Glutamatergic neuron (in vitro differentiated cells): ENCODE results near the gene GATD1. TPM values are rescaled to one million over a fixed set of nuclear protein-coding genes. Genes with fewer than 3 reads are reported as not detected.

Experiments used
- DNase-seq: peaks from one replicate; pipeline ENCODE4 v3.0.0; 2022
- H3K27ac Mint-ChIP-seq: one replicate; pipeline ENCODE4 v1.8.0; 2020; ENCODE audit warnings: mild to moderate bottlenecking, mixed read lengths, inconsistent platforms; ENCODE audit not compliant: unreplicated experiment
- H3K27me3 Mint-ChIP-seq: one replicate; pipeline ENCODE4 v1.8.0; 2020; ENCODE audit warnings: mild to moderate bottlenecking, moderate library complexity, mixed read lengths, inconsistent platforms; ENCODE audit not compliant: unreplicated experiment
- H3K36me3 Mint-ChIP-seq: one replicate; pipeline ENCODE4 v1.8.0; 2020; ENCODE audit warnings: mild to moderate bottlenecking, mixed read lengths, inconsistent platforms; ENCODE audit not compliant: unreplicated experiment
- H3K4me1 Mint-ChIP-seq: one replicate; pipeline ENCODE4 v1.8.0; 2020; ENCODE audit warnings: mild to moderate bottlenecking, low read depth, mixed read lengths, inconsistent platforms; ENCODE audit not compliant: unreplicated experiment
- H3K4me3 Mint-ChIP-seq: one replicate; pipeline ENCODE4 v1.8.0; 2020; ENCODE audit warnings: mild to moderate bottlenecking, mixed read lengths, inconsistent platforms; ENCODE audit not compliant: unreplicated experiment
- H3K9me3 Mint-ChIP-seq: one replicate; pipeline ENCODE4 v1.8.0; 2020; ENCODE audit warnings: mild to moderate bottlenecking, moderate library complexity, mixed read lengths, inconsistent platforms; ENCODE audit not compliant: unreplicated experiment
- total RNA-seq: library from RNA; stranded (reverse); fragmentation: NEBNext Ultra II Directional; extraction: Animal tissue kit (Norgen Biotek cat#: 25700); gene quantifications from one replicate; pipeline ENCODE4 v1.2.1, GENCODE V29; 2021; ENCODE audit not compliant: unreplicated experiment
- TF ChIP-seq, protein P1 (sequence below): fragments of 200-600 bp; sonication (generic); IDR thresholded peaks from one replicate; pipeline ENCODE4 v1.5.0; 2021; ENCODE audit not compliant: partially characterized antibody, unreplicated experiment

The GATD1 gene
- total RNA-seq, 1 donor from 2014 or later, result 67.5 TPM

DNA sequence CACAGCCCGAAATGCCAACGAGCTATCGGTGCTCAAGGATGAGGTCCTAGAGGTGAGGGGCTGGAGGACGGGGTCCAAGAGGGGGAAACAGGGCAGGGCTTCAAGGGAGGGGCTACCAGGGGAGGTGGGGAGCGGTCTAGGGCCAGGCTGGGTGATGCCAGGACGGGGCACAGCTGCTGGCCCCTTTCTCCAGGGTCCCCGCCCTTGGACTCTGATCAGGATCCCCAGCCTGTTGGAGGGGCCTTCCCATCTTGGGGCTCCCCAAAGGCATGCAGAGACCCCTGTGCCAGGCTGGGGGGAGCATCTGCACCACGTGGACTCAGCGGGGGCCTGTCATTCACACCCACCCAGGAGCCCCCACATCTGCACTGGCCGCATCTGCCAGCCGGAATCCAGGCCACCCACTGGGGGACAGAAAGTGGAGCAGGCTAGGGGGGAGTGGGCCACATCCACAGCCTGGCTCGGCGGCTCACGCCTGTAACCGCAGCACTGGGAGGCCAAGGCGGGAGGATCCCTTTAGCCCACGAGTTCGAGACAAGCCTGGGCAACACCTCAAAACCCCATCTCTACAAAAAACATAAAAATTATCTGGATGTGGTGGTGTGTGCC, 52.4 kb downstream of the GATD1 start:
- H3K4me3 Mint-ChIP-seq, result no peak overlapping the region
- no peaks in the 10 kb centered on the region for H3K4me1 Mint-ChIP-seq
- H3K27ac Mint-ChIP-seq, result no peak overlapping the region
- no peak for DNase-seq
- H3K36me3 Mint-ChIP-seq, result no peaks in the 10 kb centered on the region
- peaks cover 6% of the 10 kb centered on the region for H3K27me3 Mint-ChIP-seq
- TF ChIP-seq, protein P1, sequence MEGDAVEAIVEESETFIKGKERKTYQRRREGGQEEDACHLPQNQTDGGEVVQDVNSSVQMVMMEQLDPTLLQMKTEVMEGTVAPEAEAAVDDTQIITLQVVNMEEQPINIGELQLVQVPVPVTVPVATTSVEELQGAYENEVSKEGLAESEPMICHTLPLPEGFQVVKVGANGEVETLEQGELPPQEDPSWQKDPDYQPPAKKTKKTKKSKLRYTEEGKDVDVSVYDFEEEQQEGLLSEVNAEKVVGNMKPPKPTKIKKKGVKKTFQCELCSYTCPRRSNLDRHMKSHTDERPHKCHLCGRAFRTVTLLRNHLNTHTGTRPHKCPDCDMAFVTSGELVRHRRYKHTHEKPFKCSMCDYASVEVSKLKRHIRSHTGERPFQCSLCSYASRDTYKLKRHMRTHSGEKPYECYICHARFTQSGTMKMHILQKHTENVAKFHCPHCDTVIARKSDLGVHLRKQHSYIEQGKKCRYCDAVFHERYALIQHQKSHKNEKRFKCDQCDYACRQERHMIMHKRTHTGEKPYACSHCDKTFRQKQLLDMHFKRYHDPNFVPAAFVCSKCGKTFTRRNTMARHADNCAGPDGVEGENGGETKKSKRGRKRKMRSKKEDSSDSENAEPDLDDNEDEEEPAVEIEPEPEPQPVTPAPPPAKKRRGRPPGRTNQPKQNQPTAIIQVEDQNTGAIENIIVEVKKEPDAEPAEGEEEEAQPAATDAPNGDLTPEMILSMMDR, result no peak
- H3K9me3 Mint-ChIP-seq, result peaks cover 3% of the 10 kb centered on the region

- Mint-ChIP-seq H3K36me3 (no peaks in the 10 kb centered on the region), H3K4me1 (no peaks in the 10 kb centered on the region), H3K27me3 (peaks cover 10% of the 10 kb centered on the region), H3K4me3 (no peak overlapping the region), H3K27ac (no peak overlapping the region), H3K9me3 (peaks cover 3% of the 10 kb centered on the region)
- DNase-seq, result no peak
- TF ChIP-seq, protein P1, result no peak
Observed at GRCh38 chr11:724049-724777, 53.1 kb downstream of the GATD1 start.

- no peak for DNase-seq
- Mint-ChIP-seq H3K27me3 (peaks cover 12% of the 10 kb centered on the region), H3K27ac (no peak overlapping the region), H3K4me3 (no peak overlapping the region), H3K4me1 (no peaks in the 10 kb centered on the region), H3K9me3 (peaks cover 3% of the 10 kb centered on the region), H3K36me3 (no peaks in the 10 kb centered on the region)
- TF ChIP-seq, protein P1, result peak; percentile 71
Observed at GRCh38 chr11:723120-723883, 54.0 kb downstream of the GATD1 start.

- Mint-ChIP-seq H3K4me3 (no peak overlapping the region), H3K4me1 (no peaks in the 10 kb centered on the region), H3K27ac (no peak overlapping the region), H3K36me3 (no peaks in the 10 kb centered on the region), H3K9me3 (peaks cover 3% of the 10 kb centered on the region), H3K27me3 (peaks cover 12% of the 10 kb centered on the region)
- TF ChIP-seq, protein P1, result no peak
- no peak for DNase-seq
Observed at GRCh38 chr11:722346-722811, 54.9 kb downstream of the GATD1 start.
